Smooth muscle cell of the umbilical artery (primary cell): ENCODE measurements around the gene CEP162. TPM values are rescaled to one million over a fixed set of nuclear protein-coding genes. Genes with fewer than 3 reads are reported as not detected.

Source experiments
- total RNA-seq: library from RNA; depleted of rRNA; stranded (reverse); fragments of >200 nt; gene quantifications from 2 replicates; pipeline ENCODE4 v1.2.3, GENCODE V29; 2014

The CEP162 gene
- 6.4 and 7.4 TPM in 2 replicates for total RNA-seq

GRCh38 chr6:84227434-84228197 lies at the start of gene CEP162:
TSS of gene CEP162 (minus strand) at chr6:84227643. CDS start at chr6:84226393, 1,250 bp downstream.

Other genes with a start within 250 kb of the CEP162 start
- 0.23 and 0.59 TPM in 2 replicates for gene MRAP2, start 193.9 kb downstream of the CEP162 start, total RNA-seq